Measurements from ENCODE around the gene FNBP1. TPM values are rescaled to one million over a fixed set of nuclear protein-coding genes. Genes with fewer than 3 reads are reported as not detected.

Gene FNBP1
- 100 to 1,000 TPM; 124 to 141 TPM for total RNA-seq

DNA sequence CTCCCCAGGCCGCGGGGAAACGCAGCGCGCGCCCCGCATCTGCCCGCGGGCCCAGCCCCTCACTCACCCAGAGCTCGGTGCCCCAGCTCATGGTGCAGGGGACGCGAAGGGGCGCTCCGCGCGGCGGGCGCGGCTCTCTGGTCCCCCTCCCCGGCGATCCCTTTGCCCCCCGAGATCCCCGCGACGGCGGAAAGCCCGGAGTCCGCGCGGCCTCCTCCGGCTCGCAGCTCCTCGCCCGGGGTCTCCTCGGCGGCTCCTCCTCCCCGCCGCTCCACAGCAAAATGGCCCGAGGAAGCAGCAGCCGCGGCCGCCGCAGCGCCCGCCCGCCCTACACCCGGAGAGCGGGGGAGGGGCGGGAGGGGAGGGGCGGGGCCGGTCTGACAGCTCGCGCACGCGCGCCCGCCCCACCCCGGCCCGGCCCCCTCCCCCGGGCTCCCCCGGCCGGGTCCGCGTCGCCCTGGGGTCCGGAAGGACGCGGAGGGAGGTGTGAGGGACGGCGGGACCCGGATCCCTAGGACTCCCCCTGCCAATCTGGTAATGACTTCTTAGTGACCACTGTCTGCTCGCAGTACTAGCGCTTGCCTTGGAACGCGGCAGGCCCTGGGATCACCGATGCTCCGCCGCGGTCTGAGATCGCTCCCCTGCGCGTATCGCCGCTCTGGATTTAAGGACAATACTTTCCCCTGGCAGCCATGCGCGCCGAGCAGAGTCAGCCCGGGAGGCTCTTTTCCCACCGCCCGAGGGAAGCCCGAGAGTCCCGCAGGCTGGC lies at the start of gene FNBP1:
Gene FNBP1 (minus strand): TSS at position 305 of the 769 bp plus-strand sequence. CDS start 214 bp downstream, at position 91.
- Mint-ChIP-seq H3K4me3 (peak within 1 kb of the TSS; percentile 99), H3K9me3 (no peaks in the 10 kb centered on the region), H3K36me3 (peaks cover 10% of the 10 kb centered on the region), H3K27me3 (no peaks in the 10 kb centered on the region), H3K27ac (peak within 1 kb of the TSS; percentile 93 to 100), H3K4me1 (ENCODE audit: low read depth in 2 of 2) (peaks cover 48 to 61% of the 10 kb centered on the region in 2 donors)
- DNase-seq (ENCODE audit: low spot score) (peak; percentile 83), ATAC-seq (peak; percentile 92 to 93)

- no peaks in the 10 kb centered on the region for H3K9me3 Mint-ChIP-seq
- peaks cover 5 to 11% of the 10 kb centered on the region in 2 donors for H3K4me1 Mint-ChIP-seq (ENCODE audit: low read depth in 2 of 2)
- H3K4me3 Mint-ChIP-seq = no peak overlapping the region
- no peak for DNase-seq (ENCODE audit: low spot score)
- peaks cover 9% of the 10 kb centered on the region for H3K36me3 Mint-ChIP-seq
- no peaks in the 10 kb centered on the region for H3K27me3 Mint-ChIP-seq
- H3K27ac Mint-ChIP-seq = peak overlapping the region in 1 of 2 donors; percentile 58
- no peak for ATAC-seq
Observed at GRCh38 chr9:130090915-130091314, 47.9 kb upstream of the FNBP1 start.

DNA sequence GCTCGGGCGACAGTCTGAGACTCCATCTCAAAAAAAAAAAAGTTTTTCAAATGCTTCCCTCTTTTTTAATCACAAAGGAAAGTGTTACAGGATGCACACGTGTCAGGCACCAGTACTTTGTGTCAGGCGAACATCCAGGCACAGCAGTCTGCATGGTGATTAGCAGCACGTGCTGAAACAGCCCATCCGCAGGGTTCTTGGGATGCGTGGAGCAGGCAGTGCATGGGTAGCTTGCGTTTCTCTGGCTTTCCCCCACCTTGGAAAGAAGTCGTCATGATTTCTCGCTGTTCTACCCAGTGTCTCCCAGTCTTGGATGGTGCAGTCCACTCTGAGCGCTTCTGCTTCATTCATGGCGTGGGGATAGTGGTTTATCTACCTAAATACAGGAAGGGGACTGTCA lies 46.2 kb upstream of the FNBP1 start:
- ATAC-seq = no peak
- H3K27me3 Mint-ChIP-seq = no peaks in the 10 kb centered on the region
- no peak for DNase-seq (ENCODE audit: low spot score)
- H3K27ac Mint-ChIP-seq = no peak overlapping the region
- H3K36me3 Mint-ChIP-seq = peaks cover 9% of the 10 kb centered on the region
- no peak overlapping the region for H3K4me3 Mint-ChIP-seq
- no peaks in the 10 kb centered on the region for H3K9me3 Mint-ChIP-seq
- peaks cover 0 to 2% of the 10 kb centered on the region in 2 donors for H3K4me1 Mint-ChIP-seq (ENCODE audit: low read depth in 2 of 2)

DNA sequence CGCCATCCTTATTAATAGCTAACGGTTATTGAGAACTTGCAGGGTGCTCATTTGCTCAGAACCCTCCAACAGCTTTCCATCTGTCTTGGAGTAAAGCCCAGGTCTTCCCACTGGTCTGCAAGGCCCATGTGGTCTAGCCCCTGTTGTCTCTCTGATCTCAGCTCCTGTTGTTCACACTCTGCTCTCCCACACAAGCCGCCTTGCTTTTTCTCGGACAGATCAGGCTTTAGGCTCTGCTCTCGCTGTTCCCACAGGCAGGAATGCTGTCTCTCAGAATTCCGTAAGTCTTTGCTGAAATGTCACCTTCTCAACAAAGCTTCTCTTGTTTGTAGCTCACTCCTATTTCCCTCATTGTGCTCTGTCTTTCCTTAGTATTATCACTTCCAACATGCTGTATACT lies 45.1 kb upstream of the FNBP1 start:
- H3K36me3 Mint-ChIP-seq = peaks cover 9% of the 10 kb centered on the region
- no peaks in the 10 kb centered on the region for H3K27me3 Mint-ChIP-seq
- no peak for ATAC-seq
- no peak for DNase-seq (ENCODE audit: low spot score)
- peaks cover 0 to 2% of the 10 kb centered on the region in 2 donors for H3K4me1 Mint-ChIP-seq (ENCODE audit: low read depth in 2 of 2)
- H3K9me3 Mint-ChIP-seq = no peaks in the 10 kb centered on the region
- no peak overlapping the region for H3K4me3 Mint-ChIP-seq
- H3K27ac Mint-ChIP-seq = peak overlapping the region; percentile 3 to 13

DNA sequence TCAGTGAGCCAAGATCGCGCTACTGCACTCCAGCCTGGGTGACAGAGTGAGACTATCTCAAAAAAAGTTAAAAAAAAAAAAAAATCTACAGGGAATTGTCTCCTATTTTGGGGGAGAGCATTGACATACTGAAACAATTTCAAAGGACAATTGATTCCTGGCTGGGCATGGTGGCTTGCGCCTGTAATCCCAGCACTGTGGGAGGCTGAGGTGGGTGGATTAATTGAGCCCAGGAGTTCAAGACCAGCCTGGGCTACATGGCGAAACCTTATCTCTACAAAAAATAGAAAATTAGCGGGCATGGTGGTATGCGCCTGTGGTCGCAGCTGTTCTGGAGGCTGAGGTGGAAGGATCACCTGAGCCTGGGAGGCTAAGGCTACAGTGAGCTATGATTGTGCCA lies 41.3 kb upstream of the FNBP1 start:
- no peak for ATAC-seq
- peaks cover 9% of the 10 kb centered on the region for H3K36me3 Mint-ChIP-seq
- H3K9me3 Mint-ChIP-seq = no peaks in the 10 kb centered on the region
- peak overlapping the region in 1 of 2 donors; percentile 2 for H3K27ac Mint-ChIP-seq
- no peak overlapping the region for H3K4me3 Mint-ChIP-seq
- no peak for DNase-seq (ENCODE audit: low spot score)
- H3K27me3 Mint-ChIP-seq = no peaks in the 10 kb centered on the region
- H3K4me1 Mint-ChIP-seq (ENCODE audit: low read depth in 2 of 2) = no peaks in the 10 kb centered on the region

- ATAC-seq = no peak
- Mint-ChIP-seq H3K4me3 (no peak overlapping the region), H3K27me3 (no peaks in the 10 kb centered on the region), H3K4me1 (ENCODE audit: low read depth in 2 of 2) (peaks cover 9 to 18% of the 10 kb centered on the region in 2 donors), H3K36me3 (peaks cover 12% of the 10 kb centered on the region), H3K27ac (no peak overlapping the region), H3K9me3 (no peaks in the 10 kb centered on the region)
- DNase-seq (ENCODE audit: low spot score) = no peak
Observed at GRCh38 chr9:130078547-130078946, 35.6 kb upstream of the FNBP1 start.

- H3K36me3 Mint-ChIP-seq = peaks cover 9% of the 10 kb centered on the region
- H3K9me3 Mint-ChIP-seq = no peaks in the 10 kb centered on the region
- no peaks in the 10 kb centered on the region for H3K27me3 Mint-ChIP-seq
- no peak overlapping the region for H3K4me3 Mint-ChIP-seq
- H3K4me1 Mint-ChIP-seq (ENCODE audit: low read depth in 2 of 2) = peaks cover 28 to 33% of the 10 kb centered on the region in 2 donors
- ATAC-seq (no peak), DNase-seq (ENCODE audit: low spot score) (no peak)
- H3K27ac Mint-ChIP-seq = peak overlapping the region; percentile 48 to 50
Observed at GRCh38 chr9:130073373-130073772, 30.4 kb upstream of the FNBP1 start.

GRCh38 chr9:130072515-130073235 lies 29.7 kb upstream of the FNBP1 start:
- Mint-ChIP-seq H3K4me1 (ENCODE audit: low read depth in 2 of 2) (peaks cover 28 to 32% of the 10 kb centered on the region in 2 donors), H3K27ac (peak overlapping the region; percentile 48 to 78), H3K27me3 (no peaks in the 10 kb centered on the region), H3K9me3 (no peaks in the 10 kb centered on the region), H3K4me3 (peak overlapping the region; percentile 36), H3K36me3 (peaks cover 5% of the 10 kb centered on the region)
- peak in 1 of 2 donors; percentile 80 for ATAC-seq
- no peak for DNase-seq (ENCODE audit: low spot score)

DNA sequence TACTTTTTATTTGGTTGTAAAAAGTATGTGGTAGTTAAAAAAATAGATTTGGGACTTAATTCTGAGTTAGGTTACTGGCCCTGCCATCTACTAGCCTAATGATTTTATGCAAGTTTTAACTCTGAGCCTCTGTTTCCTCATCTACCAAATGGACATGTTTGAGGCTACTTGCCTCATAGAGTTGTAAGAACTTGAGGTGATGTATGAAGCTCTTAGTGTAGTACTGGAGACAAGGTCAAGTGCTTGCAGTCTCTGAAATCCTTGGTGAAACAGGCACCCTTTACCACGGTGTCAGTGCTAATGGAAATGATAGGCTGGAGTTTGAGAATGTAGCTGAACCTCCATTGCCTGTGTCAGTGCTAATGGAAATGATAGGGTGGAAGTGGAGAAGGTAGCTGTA lies 26.1 kb upstream of the FNBP1 start:
- no peak for DNase-seq (ENCODE audit: low spot score)
- no peak overlapping the region for H3K4me3 Mint-ChIP-seq
- H3K9me3 Mint-ChIP-seq = no peaks in the 10 kb centered on the region
- peak overlapping the region in 1 of 2 donors; percentile 54 for H3K27ac Mint-ChIP-seq
- H3K27me3 Mint-ChIP-seq = no peaks in the 10 kb centered on the region
- ATAC-seq = no peak
- peaks cover 21 to 25% of the 10 kb centered on the region in 2 donors for H3K4me1 Mint-ChIP-seq (ENCODE audit: low read depth in 2 of 2)
- H3K36me3 Mint-ChIP-seq = no peaks in the 10 kb centered on the region

DNA sequence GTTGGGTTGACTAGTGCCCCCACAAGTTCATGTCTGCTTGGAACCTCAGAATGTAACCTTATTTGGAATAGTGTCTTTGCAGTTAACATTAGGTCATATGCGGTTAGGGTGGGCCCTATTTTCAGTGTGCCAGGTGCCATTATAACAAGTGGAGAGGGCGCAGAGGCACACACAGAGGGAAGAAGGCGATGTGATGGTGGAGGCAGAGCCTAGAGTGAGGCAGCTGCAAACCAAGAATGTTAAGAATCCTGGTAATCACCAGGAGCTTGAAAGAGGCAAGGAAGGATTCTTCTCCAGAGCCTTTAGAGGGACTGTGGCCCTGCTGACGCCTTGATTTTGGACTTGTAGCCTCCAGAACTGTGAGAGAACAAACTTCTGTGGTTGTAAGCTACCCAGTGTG lies 21.6 kb upstream of the FNBP1 start:
- ATAC-seq (no peak), DNase-seq (ENCODE audit: low spot score) (no peak)
- Mint-ChIP-seq H3K4me1 (ENCODE audit: low read depth in 2 of 2) (peaks cover 24 to 30% of the 10 kb centered on the region in 2 donors), H3K27me3 (no peaks in the 10 kb centered on the region), H3K36me3 (no peaks in the 10 kb centered on the region), H3K27ac (no peak overlapping the region), H3K9me3 (no peaks in the 10 kb centered on the region), H3K4me3 (no peak overlapping the region)

DNA sequence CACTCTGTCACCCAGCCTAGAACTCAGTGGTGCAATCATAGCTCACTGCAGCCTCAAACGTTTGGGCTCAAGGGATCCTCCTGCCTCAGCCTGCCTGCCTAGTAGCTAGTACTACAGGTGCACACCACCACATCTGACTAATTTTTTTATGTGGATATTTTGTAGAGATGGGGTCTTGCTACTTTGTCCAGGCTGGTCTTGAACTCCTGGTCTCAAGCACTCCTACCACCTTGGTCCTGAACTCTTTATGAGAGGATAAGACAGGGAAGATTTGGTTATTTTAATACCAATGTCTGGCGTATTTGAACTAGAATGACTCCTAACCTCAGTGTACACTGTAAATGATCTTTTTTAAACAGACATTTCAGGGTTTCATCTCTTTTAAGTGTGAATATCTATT lies 19.8 kb upstream of the FNBP1 start:
- no peak overlapping the region for H3K4me3 Mint-ChIP-seq
- ATAC-seq = no peak
- H3K4me1 Mint-ChIP-seq (ENCODE audit: low read depth in 2 of 2) = peaks cover 21 to 28% of the 10 kb centered on the region in 2 donors
- no peak overlapping the region for H3K27ac Mint-ChIP-seq
- no peak for DNase-seq (ENCODE audit: low spot score)
- H3K27me3 Mint-ChIP-seq = no peaks in the 10 kb centered on the region
- no peaks in the 10 kb centered on the region for H3K9me3 Mint-ChIP-seq
- peaks cover 5% of the 10 kb centered on the region for H3K36me3 Mint-ChIP-seq

GRCh38 chr9:130060296-130060695 lies 17.3 kb upstream of the FNBP1 start:
- ATAC-seq (no peak), DNase-seq (ENCODE audit: low spot score) (no peak)
- H3K4me3 Mint-ChIP-seq = no peak overlapping the region
- peaks cover 5% of the 10 kb centered on the region for H3K36me3 Mint-ChIP-seq
- H3K27ac Mint-ChIP-seq = no peak overlapping the region
- no peaks in the 10 kb centered on the region for H3K27me3 Mint-ChIP-seq
- peaks cover 21% of the 10 kb centered on the region in 2 donors for H3K4me1 Mint-ChIP-seq (ENCODE audit: low read depth in 2 of 2)
- H3K9me3 Mint-ChIP-seq = no peaks in the 10 kb centered on the region

GRCh38 chr9:130058887-130059286 lies 15.9 kb upstream of the FNBP1 start:
- H3K27ac Mint-ChIP-seq = peak overlapping the region in 1 of 2 donors; percentile 31
- DNase-seq (ENCODE audit: low spot score) = no peak
- peaks cover 5% of the 10 kb centered on the region for H3K36me3 Mint-ChIP-seq
- H3K9me3 Mint-ChIP-seq = no peaks in the 10 kb centered on the region
- no peaks in the 10 kb centered on the region for H3K27me3 Mint-ChIP-seq
- no peak overlapping the region for H3K4me3 Mint-ChIP-seq
- peaks cover 18 to 32% of the 10 kb centered on the region in 2 donors for H3K4me1 Mint-ChIP-seq (ENCODE audit: low read depth in 2 of 2)
- no peak for ATAC-seq

GRCh38 chr9:130058154-130058553 lies 15.2 kb upstream of the FNBP1 start:
- Mint-ChIP-seq H3K27ac (peak overlapping the region in 1 of 2 donors; percentile 31), H3K27me3 (no peaks in the 10 kb centered on the region), H3K4me1 (ENCODE audit: low read depth in 2 of 2) (peaks cover 18 to 32% of the 10 kb centered on the region in 2 donors), H3K9me3 (no peaks in the 10 kb centered on the region), H3K4me3 (no peak overlapping the region), H3K36me3 (peaks cover 5% of the 10 kb centered on the region)
- no peak for ATAC-seq
- no peak for DNase-seq (ENCODE audit: low spot score)
